HG02588 (cell line): ENCODE results near the gene YAP1.
"Not testable (repeated sequence)": the region's sequence is repeated elsewhere in the genome, so short reads cannot be mapped to it uniquely, and the experiment has no call there.

ENCODE experiments used
- ATAC-seq: cut with Tn5 transposase; IDR thresholded peaks from one replicate; pipeline ENCODE4 v1.9.1; 2021; ENCODE audit warnings: mild to moderate bottlenecking, moderate library complexity; ENCODE audit not compliant: unreplicated experiment

YAP1 gene

DNA sequence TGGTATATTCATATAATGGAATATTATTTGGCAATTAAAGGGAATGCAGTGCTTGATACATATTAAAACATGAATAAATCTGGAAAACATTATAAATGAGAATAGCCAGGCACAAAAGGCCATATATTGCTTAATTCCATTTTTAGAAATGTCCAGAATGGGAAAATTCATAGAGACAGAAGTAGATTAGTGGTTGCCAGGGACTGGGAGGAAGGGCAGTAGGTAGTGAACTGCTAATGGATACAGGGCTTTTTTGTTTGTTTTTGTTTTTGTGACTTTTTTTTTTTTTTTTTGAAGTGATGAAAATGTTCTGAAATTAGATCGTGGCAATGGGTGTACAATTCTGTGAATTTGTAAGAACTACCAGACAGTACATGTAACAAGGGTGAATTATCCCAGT lies 86.1 kb downstream of the YAP1 start:
- ATAC-seq: no peak

- no peak for ATAC-seq
Measured at GRCh38 chr11:102196816-102197215, 86.6 kb downstream of the YAP1 start.

DNA sequence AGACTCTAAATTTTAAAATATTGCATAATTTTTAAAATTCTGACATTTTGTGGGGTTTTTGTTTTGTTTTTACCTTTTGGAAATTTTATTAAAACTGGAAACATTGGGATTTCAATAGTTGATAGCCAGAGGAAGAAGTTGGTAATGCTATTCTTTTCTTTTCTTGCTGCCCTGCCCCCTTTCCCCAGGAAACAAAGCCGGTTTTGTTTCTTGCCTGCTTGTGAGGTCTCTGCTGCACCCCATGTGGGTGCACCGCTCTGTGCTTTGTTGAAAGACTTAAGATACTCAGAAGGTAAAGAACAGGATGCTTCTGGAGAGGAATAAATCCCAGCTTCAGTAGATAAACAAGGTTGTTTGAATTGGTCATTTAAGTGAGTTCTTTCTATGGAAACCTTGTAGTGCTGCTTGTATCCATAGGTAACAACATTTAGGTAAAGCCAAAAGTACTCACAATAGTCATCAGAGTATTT lies 87.5 kb downstream of the YAP1 start:
- no peak for ATAC-seq

GRCh38 chr11:102199673-102200072 lies 89.4 kb downstream of the YAP1 start:
- ATAC-seq: no peak

DNA sequence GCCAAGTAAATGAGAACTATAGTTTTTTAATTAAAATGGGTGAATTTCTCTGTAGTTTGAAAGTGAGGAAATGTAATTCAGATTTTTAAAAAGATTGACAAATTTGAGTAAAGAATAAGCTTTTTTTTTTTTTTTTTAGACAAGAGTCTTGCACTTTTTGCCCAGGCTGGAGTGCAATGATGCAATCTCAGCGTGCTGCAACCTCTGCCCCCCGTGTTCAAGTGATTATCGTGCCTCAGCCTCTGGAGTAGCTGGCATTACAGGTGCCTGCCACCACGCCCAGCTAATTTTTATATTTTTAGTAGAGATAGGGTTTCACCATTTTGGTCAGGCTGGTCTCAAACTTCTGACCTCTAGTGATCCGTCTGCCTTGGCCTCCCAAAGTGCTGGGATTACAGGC lies 90.1 kb downstream of the YAP1 start:
- ATAC-seq: not testable (repeated sequence)

- no peak for ATAC-seq
Measured at GRCh38 chr11:102201776-102202175, 91.5 kb downstream of the YAP1 start.

GRCh38 chr11:102202972-102203371 lies 92.7 kb downstream of the YAP1 start:
- ATAC-seq: no peak

- no peak for ATAC-seq
Measured at GRCh38 chr11:102204174-102204573, 93.9 kb downstream of the YAP1 start.

GRCh38 chr11:102205805-102206204 lies 95.6 kb downstream of the YAP1 start:
- ATAC-seq: no peak

DNA sequence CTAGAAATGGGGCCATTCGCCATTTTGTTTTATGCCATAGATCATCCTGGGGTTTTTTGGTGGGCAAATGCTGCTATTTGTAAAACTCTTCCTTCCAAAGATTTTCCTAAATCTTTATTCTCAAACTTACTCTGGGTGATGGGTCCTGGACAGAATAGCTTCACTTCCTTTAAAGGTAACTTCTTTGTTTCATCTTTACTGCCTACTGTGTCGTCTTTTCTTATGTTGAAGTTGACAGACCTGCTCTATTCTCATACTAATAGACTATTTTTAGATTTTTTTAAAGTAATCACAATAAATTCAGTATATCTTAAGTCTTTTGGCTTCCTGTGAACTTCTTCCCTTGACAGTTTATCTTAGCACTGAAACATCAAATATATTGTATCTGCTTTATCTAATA lies 98.6 kb downstream of the YAP1 start:
- ATAC-seq: no peak

DNA sequence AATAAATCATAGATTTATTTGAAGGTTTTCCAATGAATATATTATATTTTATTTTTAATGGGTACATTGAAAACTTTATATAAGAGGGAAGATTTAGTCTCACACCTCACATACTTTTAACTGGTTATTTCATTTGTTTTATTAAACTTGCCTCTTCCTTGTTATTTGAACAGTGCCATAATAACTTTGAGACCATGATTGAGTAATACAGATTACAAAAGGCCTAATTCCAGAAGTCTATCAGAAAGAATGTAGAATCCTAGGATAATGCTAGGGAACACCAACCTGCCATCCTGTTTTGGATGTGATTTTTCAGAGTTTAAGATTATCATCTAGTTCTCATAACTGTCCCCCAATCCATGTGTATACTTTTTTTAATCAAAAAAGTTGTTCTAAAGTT lies 104.4 kb downstream of the YAP1 start:
- ATAC-seq: no peak

GRCh38 chr11:102216433-102217075 lies 106.3 kb downstream of the YAP1 start:
- no peak for ATAC-seq

DNA sequence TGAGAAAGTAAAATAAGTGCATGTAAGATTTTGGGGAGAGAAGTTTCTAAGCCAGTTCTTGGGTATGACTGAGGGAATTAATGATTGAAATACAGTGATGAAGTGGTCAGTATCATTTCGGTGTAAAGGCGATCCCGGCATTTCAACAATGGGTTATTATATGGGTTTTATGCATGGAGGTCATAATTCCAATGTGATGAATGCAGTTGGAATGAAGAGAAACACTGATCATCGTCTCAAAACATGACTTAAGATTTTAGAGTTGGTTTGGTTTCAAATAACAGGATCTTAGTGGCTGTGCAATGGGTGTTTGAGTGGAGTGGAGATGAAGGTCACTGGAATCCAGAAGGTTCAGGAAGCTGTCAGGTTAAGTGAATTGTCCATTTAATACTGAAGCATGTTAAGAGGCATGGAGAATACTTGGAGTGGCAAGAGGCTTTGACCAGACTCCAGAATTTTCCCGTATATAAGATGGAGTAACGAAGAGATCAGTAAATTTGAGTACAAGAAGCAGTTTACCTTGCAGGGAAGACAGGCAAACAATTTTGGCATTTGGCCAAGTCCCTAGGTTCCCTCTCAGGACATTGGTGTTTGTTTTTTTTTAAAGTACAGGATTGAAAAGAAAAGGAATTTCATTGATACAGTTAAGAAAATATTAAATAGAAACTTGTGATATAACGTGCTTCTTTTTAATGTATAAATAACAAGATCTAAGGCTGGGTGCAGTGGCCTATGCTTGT lies 110.7 kb downstream of the YAP1 start:
- ATAC-seq: no peak

GRCh38 chr11:102223859-102224258 lies 113.6 kb downstream of the YAP1 start:
- ATAC-seq: no peak

- no peak for ATAC-seq
Measured at GRCh38 chr11:102225689-102226568, 115.7 kb downstream of the YAP1 start.

DNA sequence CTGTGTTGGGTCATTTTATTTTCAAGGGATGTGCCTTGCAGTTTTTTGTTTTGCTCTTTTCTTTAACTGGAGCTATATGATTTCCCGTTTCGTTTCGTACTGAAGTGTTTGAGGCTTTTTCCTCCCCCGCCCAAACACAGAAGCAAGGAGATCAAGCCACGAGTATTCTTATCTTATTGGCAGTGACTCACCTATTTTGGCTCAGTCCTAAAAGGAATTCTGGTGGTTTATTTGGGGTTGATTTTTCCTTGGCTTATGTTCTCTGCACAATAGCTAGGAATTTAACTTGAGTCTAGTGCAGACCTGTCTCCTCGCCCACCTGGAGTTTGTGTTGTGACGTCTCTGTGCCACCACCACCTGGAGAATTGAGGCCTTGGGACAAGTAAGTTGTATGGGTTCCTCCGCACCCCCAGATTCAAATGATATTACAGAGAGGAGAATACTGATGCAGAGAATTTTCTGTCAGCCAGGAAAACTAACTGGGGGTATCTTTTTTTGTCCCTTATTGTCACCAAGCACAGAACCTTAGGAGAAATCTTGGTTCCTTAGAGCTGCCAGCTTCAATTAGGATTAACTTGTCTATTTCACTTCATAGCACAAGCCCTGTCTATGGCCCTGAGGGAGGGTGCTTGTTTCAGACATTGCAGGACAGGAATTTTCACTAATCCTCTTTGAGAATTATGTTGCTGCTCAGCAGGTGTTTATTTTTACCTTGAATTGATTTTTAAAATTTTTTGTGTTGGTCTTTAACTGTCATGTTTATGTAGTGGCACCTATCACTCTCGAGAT lies 116.6 kb downstream of the YAP1 start:
- ATAC-seq: no peak

- ATAC-seq: no peak
Measured at GRCh38 chr11:102229510-102230123, 119.4 kb downstream of the YAP1 start.

GRCh38 chr11:102230186-102230585 lies 119.9 kb downstream of the YAP1 start:
- no peak for ATAC-seq

DNA sequence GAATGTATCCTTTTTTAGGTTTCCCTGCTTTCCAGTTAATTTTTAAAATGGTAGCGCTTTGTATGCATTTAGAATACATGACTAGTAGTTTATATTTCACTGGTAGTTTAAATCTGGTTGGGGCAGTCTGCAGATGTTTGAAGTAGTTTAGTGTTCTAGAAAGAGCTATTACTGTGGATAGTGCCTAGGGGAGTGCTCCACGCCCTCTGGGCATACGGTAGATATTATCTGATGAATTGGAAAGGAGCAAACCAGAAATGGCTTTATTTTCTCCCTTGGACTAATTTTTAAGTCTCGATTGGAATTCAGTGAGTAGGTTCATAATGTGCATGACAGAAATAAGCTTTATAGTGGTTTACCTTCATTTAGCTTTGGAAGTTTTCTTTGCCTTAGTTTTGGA lies 120.7 kb downstream of the YAP1 start:
- ATAC-seq: no peak

DNA sequence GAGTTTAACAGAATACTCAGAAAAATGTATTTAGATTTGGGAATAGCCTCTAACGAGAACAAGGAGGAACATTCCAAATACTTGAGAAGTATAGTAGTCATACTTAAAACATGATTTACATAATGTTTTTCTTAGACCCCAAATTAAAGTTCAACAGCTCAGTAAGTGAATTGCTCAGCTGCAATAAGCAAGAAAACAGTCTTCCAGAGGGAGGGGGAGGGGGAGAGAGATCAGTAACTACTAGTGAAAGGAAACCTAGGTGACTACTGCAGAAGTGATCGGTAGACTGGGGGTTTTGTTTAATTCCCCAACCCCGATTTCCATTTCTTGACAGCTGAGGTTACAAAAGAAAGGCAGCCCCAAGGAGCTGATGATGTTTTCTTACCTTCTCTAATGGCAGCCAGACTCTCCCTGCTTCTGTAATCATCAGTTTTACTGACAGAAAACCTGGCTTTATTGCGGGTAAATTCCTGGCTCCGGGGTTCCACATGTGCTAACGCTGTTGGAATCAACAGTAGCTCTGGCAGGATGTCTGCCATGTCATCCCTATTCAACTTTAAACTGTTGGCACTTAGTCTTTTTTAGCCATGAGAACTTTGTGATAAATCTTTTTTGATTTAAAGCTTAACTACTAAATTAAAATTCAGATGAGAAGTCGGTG lies 124.7 kb downstream of the YAP1 start:
- no peak for ATAC-seq
